ENCODE data around the gene FOXR2. TPM values are rescaled to one million over a fixed set of nuclear protein-coding genes. Genes with fewer than 3 reads are reported as not detected.
A peak's percentile ranks its signal among the peaks of the same experiment; 100 is the strongest.

Gene FOXR2
- total RNA-seq, 1 experiment from 2014 or later, result not detected

GRCh38 chrX:55659931-55660330, 36.7 kb downstream of the FOXR2 start:
- CTCF ChIA-PET, result no interaction called here
- intact Hi-C loops (cut with micrococcal nuclease; ENCODE audit: unreplicated experiment), result no loop called here
- no peak for TF ChIP-seq CTCF (IDR thresholded peaks at IDR 0.05; ENCODE audit: unreplicated experiment)
- Mint-ChIP-seq H3K27me3 (ENCODE audit: unreplicated experiment) (no peaks in the 10 kb centered on the region), H3K4me3 (ENCODE audit: low read depth, unreplicated experiment) (no peak overlapping the region), H3K36me3 (ENCODE audit: insufficient read depth, unreplicated experiment) (no peaks in the 10 kb centered on the region), H3K9me3 (ENCODE audit: low read depth, unreplicated experiment) (no peaks in the 10 kb centered on the region), H3K4me1 (ENCODE audit: low read depth, unreplicated experiment) (no peaks in the 10 kb centered on the region), H3K27ac (ENCODE audit: unreplicated experiment) (no peak overlapping the region)
- BruUV-seq (replicated peaks), result no TSS peak
- DNase-seq, result no peak

GRCh38 chrX:55663584-55663983, 40.4 kb downstream of the FOXR2 start:
- CTCF ChIA-PET, result no interaction called here
- H3K9me3 Mint-ChIP-seq (ENCODE audit: low read depth, unreplicated experiment), result no peaks in the 10 kb centered on the region
- no peaks in the 10 kb centered on the region for H3K4me1 Mint-ChIP-seq (ENCODE audit: low read depth, unreplicated experiment)
- no peaks in the 10 kb centered on the region for H3K27me3 Mint-ChIP-seq (ENCODE audit: unreplicated experiment)
- H3K4me3 Mint-ChIP-seq (ENCODE audit: low read depth, unreplicated experiment), result no peak overlapping the region
- DNase-seq, result no peak
- H3K36me3 Mint-ChIP-seq (ENCODE audit: insufficient read depth, unreplicated experiment), result no peaks in the 10 kb centered on the region
- H3K27ac Mint-ChIP-seq (ENCODE audit: unreplicated experiment), result no peak overlapping the region
- TF ChIP-seq CTCF (IDR thresholded peaks at IDR 0.05; ENCODE audit: unreplicated experiment), result no peak
- BruUV-seq (replicated peaks), result no TSS peak
- intact Hi-C loops (cut with micrococcal nuclease; ENCODE audit: unreplicated experiment), result no loop called here

GRCh38 chrX:55668084-55668483, 44.9 kb downstream of the FOXR2 start:
- CTCF ChIA-PET, result no interaction called here
- H3K9me3 Mint-ChIP-seq (ENCODE audit: low read depth, unreplicated experiment), result peaks cover 6% of the 10 kb centered on the region
- no peak overlapping the region for H3K4me3 Mint-ChIP-seq (ENCODE audit: low read depth, unreplicated experiment)
- intact Hi-C loops (cut with micrococcal nuclease; ENCODE audit: unreplicated experiment), result no loop called here
- H3K27me3 Mint-ChIP-seq (ENCODE audit: unreplicated experiment), result no peaks in the 10 kb centered on the region
- peak overlapping the region; percentile 18 for H3K27ac Mint-ChIP-seq (ENCODE audit: unreplicated experiment)
- no peaks in the 10 kb centered on the region for H3K36me3 Mint-ChIP-seq (ENCODE audit: insufficient read depth, unreplicated experiment)
- no peaks in the 10 kb centered on the region for H3K4me1 Mint-ChIP-seq (ENCODE audit: low read depth, unreplicated experiment)
- no TSS peak for BruUV-seq (replicated peaks)
- no peak for TF ChIP-seq CTCF (IDR thresholded peaks at IDR 0.05; ENCODE audit: unreplicated experiment)
- DNase-seq, result no peak

Other genes starting within 250 kb of the FOXR2 start
- not detected in 2 replicates for gene MAGEH1, start 171.3 kb upstream of the FOXR2 start, total RNA-seq (2022)
- 1.2 and 1.5 TPM in 2 replicates for gene USP51, start 133.6 kb upstream of the FOXR2 start, total RNA-seq (2022)
- 16.5 and 19.3 TPM in 2 replicates for gene RRAGB, start 94.3 kb downstream of the FOXR2 start, total RNA-seq (2022)

Data from Calu3 (cell line).